C4-2B (cell line): Measurements from ENCODE around the gene ENSA.

ENCODE experiments used
- ZFX ChIP-seq: fragments of 450-650 bp; IDR thresholded peaks from 2 replicates; pipeline ENCODE4 v1.6.1; 2017
- TF ChIP-seq, protein P1 (sequence below): fragments of 450-650 bp; conservative IDR thresholded peaks from 2 replicates; pipeline ENCODE4 v1.5.1; 2017; ENCODE audit warnings: mild to moderate bottlenecking

- TF ChIP-seq, protein P1, sequence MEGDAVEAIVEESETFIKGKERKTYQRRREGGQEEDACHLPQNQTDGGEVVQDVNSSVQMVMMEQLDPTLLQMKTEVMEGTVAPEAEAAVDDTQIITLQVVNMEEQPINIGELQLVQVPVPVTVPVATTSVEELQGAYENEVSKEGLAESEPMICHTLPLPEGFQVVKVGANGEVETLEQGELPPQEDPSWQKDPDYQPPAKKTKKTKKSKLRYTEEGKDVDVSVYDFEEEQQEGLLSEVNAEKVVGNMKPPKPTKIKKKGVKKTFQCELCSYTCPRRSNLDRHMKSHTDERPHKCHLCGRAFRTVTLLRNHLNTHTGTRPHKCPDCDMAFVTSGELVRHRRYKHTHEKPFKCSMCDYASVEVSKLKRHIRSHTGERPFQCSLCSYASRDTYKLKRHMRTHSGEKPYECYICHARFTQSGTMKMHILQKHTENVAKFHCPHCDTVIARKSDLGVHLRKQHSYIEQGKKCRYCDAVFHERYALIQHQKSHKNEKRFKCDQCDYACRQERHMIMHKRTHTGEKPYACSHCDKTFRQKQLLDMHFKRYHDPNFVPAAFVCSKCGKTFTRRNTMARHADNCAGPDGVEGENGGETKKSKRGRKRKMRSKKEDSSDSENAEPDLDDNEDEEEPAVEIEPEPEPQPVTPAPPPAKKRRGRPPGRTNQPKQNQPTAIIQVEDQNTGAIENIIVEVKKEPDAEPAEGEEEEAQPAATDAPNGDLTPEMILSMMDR: no peak
- no peak for TF ChIP-seq ZFX
Observed at GRCh38 chr1:150578272-150579109, 50.9 kb downstream of the ENSA start.
